Liver (tissue), 9 donors: Measurements from ENCODE around the gene DDX5. TPM values are rescaled to one million over a fixed set of nuclear protein-coding genes. Genes with fewer than 3 reads are reported as not detected.

Experiments
- DNase-seq: peaks from one replicate; pipeline ENCODE4 v3.0.0-alpha.2; 2017; ENCODE audit warnings: low spot score
- H3K27ac ChIP-seq, 2 donors: one replicate each; pipeline ENCODE4 v1.7.0; 2013; ENCODE audit warnings: inconsistent platforms in 2 of 2, low read length in 2 of 2, control low read depth in 1 of 2, low read depth in 1 of 2, mild to moderate bottlenecking in 1 of 2
- H3K27me3 ChIP-seq, 4 donors: one replicate each; pipeline versions ENCODE4 v1.6.1 to v1.7.0; 2013; ENCODE audit warnings: low read length in 3 of 4, inconsistent platforms in 1 of 4, mild to moderate bottlenecking in 1 of 4, moderate library complexity in 1 of 4; ENCODE audit not compliant: control insufficient read depth in 4 of 4, insufficient read depth in 4 of 4
- H3K36me3 ChIP-seq, 4 donors: one replicate each; pipeline versions ENCODE4 v1.6.1 to v1.7.0; 2013; ENCODE audit warnings: low read length in 3 of 4, mild to moderate bottlenecking in 3 of 4, low read depth in 1 of 4, moderate library complexity in 1 of 4; ENCODE audit not compliant: control insufficient read depth in 4 of 4, insufficient read depth in 3 of 4
- H3K4me1 ChIP-seq, 4 donors: one replicate each; pipeline versions ENCODE4 v1.6.1 to v1.7.0; 2013; ENCODE audit warnings: low read length in 3 of 4, mild to moderate bottlenecking in 3 of 4, moderate library complexity in 1 of 4; ENCODE audit not compliant: control insufficient read depth in 4 of 4, insufficient read depth in 4 of 4
- H3K4me3 ChIP-seq, 3 donors: one replicate each; pipeline versions ENCODE4 v1.6.1 to v1.7.0; 2013; ENCODE audit warnings: low read length in 3 of 3, control low read depth in 1 of 3, low read depth in 1 of 3, mild to moderate bottlenecking in 1 of 3
- H3K9ac ChIP-seq, 2 donors: one replicate each; pipeline ENCODE4 v1.7.0; 2013; ENCODE audit warnings: low read length in 2 of 2, mild to moderate bottlenecking in 2 of 2, moderate library complexity in 2 of 2, control low read depth in 1 of 2, low read depth in 1 of 2
- H3K9me3 ChIP-seq, 4 donors: one replicate each; pipeline versions ENCODE4 v1.6.1 to v1.7.0; 2013; ENCODE audit warnings: low read length in 3 of 4; ENCODE audit not compliant: control insufficient read depth in 4 of 4
- CTCF ChIP-seq: fragments of 150-350 bp; IDR thresholded peaks from 2 replicates; pipeline ENCODE4 v1.5.1; 2017; ENCODE audit warnings: improper control_type of control experiment, low read depth, low read length; ENCODE audit not compliant: missing input control
- EGR1 ChIP-seq, 2 donors: IDR thresholded peaks; 2 replicates each; pipeline ENCODE4 v1.6.1; 2016 to 2018; ENCODE audit warnings: antibody characterized with exemption in 2 of 2, low read depth in 2 of 2
- FOXA1 ChIP-seq: IDR thresholded peaks from 2 replicates; pipeline ENCODE4 v1.6.1; 2016; ENCODE audit warnings: antibody characterized with exemption
- FOXA2 ChIP-seq: IDR thresholded peaks from 2 replicates; pipeline ENCODE4 v1.6.1; 2016; ENCODE audit warnings: antibody characterized with exemption
- HNF4A ChIP-seq, 2 donors: conservative IDR thresholded peaks; 2 replicates each; pipeline ENCODE4 v1.6.1; 2016; ENCODE audit warnings: antibody characterized with exemption in 2 of 2, mild to moderate bottlenecking in 2 of 2
- RAD21 ChIP-seq, 2 donors: IDR thresholded peaks; 2 replicates each; pipeline ENCODE4 v1.6.1; 2016; ENCODE audit warnings: antibody characterized with exemption in 2 of 2, mild to moderate bottlenecking in 2 of 2
- REST ChIP-seq: IDR thresholded peaks from 2 replicates; pipeline ENCODE4 v1.6.1; 2016; ENCODE audit warnings: antibody characterized with exemption, mild to moderate bottlenecking
- RXRA ChIP-seq, 2 donors: IDR thresholded peaks; 2 replicates each; pipeline ENCODE4 v1.6.1; 2017 to 2018; ENCODE audit warnings: antibody characterized with exemption in 2 of 2, mild to moderate bottlenecking in 1 of 2
- SP1 ChIP-seq: IDR thresholded peaks from 2 replicates; pipeline ENCODE4 v1.6.1; 2018; ENCODE audit warnings: antibody characterized with exemption, mild to moderate bottlenecking
- TAF1 ChIP-seq: conservative IDR thresholded peaks from 2 replicates; pipeline ENCODE4 v1.6.1; 2016; ENCODE audit warnings: antibody characterized with exemption, mild to moderate bottlenecking
- YY1 ChIP-seq: IDR thresholded peaks from 2 replicates; pipeline ENCODE4 v1.6.1; 2016; ENCODE audit warnings: antibody characterized with exemption, mild to moderate bottlenecking
- WGBS: extraction: QIAGEN DNeasy Blood & Tissue Kit; methylation state at CpG from one replicate; pipeline ENCODE4 v1.1.7; 2013; 5-methylcytosine and 5-hydroxymethylcytosine counted together
- polyA plus RNA-seq, 2 donors: library from polyadenylated mRNA; stranded (reverse) in 1 of 2; unstranded in 1 of 2; fragments of 200-250 nt in 1 of 2; fragments of >200 nt in 1 of 2; fragmentation: Nextera tagmentation in 1 of 2; extraction: Ambion mirVana in 1 of 2; gene quantifications; one replicate each; pipeline versions ENCODE4 v1.2.1 to v1.2.3, GENCODE V29; 2013 to 2015
- total RNA-seq, 2 donors: library from RNA; depleted of rRNA; stranded (reverse); fragments of >200 nt; gene quantifications; one replicate each; pipeline ENCODE4 v1.2.3, GENCODE V29; 2014
- TF ChIP-seq, protein P1 (sequence below): IDR thresholded peaks from 2 replicates; pipeline ENCODE4 v1.6.1; 2016; ENCODE audit warnings: antibody characterized with exemption
- TF ChIP-seq, protein P2 (sequence below): IDR thresholded peaks from 2 replicates; pipeline ENCODE4 v1.6.1; 2016; ENCODE audit warnings: antibody characterized with exemption
- TF ChIP-seq, protein P3 (sequence below): IDR thresholded peaks from 2 replicates; pipeline ENCODE4 v1.6.1; 2016; ENCODE audit warnings: antibody characterized with exemption
- donor health status: healthy.
- donor health status: healthy.
- donor health status: healthy.
- donor health status: healthy.
- donor health status: healthy.

DDX5 gene
- total and polyA plus RNA-seq, 4 donors: 165 to 357 (median 289) TPM

DNA sequence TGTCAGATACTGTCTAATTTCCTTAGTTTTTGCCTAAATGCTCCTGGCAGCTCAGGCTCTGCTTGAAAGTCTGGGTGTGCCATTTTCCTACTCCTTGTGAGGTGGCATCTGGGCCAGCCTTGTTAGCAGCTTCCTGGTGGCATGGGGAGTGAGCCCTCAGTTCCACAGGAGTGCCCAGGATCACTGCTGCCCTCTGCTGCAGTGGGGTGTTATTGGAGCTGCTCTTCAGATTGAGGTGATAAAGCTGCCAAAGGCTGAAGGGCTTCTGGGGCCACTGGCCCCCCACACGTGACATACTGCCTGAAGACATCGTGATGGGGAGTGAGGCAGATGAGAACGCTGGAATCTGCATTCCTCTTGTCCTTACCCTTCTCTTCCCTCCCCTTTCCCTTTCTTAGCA, 28.1 kb upstream of the DDX5 start:
- H3K27ac ChIP-seq: no peak overlapping the region

DNA sequence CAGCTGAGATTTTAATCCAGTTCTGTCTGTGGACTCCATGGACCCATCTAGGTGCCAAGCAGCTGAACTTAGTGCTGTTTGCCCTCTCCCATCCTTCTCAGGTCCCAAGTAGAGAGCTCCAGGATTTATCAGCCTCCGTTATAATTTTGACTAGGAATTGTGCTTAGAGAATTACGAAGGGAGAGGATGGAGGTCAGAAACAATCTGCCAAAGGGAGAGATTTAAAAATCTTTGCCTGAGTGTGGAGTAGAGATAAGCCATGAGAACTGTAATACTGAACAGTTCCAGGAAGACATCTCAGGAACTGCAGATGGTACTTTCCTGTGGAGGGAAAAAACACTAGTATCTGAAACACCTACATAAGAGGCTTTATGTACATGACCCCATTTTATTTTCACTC, 27.7 kb upstream of the DDX5 start:
- peaks cover 23 to 88% (median 78%) of the 10 kb centered on the region in 4 donors for H3K36me3 ChIP-seq
- no peak overlapping the region for H3K4me3 ChIP-seq
- no peak overlapping the region for H3K9ac ChIP-seq
- H3K27ac ChIP-seq: no peak overlapping the region
- TF ChIP-seq, protein P1, sequence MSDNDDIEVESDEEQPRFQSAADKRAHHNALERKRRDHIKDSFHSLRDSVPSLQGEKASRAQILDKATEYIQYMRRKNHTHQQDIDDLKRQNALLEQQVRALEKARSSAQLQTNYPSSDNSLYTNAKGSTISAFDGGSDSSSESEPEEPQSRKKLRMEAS: no peak
- TF ChIP-seq TAF1 (no peak), HNF4A (conservative IDR thresholded peaks at IDR 0.05) (no peak), RXRA (IDR thresholded peaks at IDR 0.05) (no peak), EGR1 (IDR thresholded peaks at IDR 0.05; ENCODE audit: low read depth in 2 of 2) (no peak), REST (no peak), CTCF (no peak), SP1 (no peak), FOXA2 (no peak), FOXA1 (no peak), YY1 (no peak)
- TF ChIP-seq, protein P2, sequence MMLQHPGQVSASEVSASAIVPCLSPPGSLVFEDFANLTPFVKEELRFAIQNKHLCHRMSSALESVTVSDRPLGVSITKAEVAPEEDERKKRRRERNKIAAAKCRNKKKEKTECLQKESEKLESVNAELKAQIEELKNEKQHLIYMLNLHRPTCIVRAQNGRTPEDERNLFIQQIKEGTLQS: no peak
- TF ChIP-seq, protein P3, sequence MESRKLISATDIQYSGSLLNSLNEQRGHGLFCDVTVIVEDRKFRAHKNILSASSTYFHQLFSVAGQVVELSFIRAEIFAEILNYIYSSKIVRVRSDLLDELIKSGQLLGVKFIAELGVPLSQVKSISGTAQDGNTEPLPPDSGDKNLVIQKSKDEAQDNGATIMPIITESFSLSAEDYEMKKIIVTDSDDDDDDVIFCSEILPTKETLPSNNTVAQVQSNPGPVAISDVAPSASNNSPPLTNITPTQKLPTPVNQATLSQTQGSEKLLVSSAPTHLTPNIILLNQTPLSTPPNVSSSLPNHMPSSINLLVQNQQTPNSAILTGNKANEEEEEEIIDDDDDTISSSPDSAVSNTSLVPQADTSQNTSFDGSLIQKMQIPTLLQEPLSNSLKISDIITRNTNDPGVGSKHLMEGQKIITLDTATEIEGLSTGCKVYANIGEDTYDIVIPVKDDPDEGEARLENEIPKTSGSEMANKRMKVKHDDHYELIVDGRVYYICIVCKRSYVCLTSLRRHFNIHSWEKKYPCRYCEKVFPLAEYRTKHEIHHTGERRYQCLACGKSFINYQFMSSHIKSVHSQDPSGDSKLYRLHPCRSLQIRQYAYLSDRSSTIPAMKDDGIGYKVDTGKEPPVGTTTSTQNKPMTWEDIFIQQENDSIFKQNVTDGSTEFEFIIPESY: no peak
- 86% methylated on average over 2 of the region's 2 CpGs for WGBS
- no peaks in the 10 kb centered on the region for H3K9me3 ChIP-seq
- no peaks in the 10 kb centered on the region for H3K4me1 ChIP-seq
- H3K27me3 ChIP-seq: no peaks in the 10 kb centered on the region
- no peak for DNase-seq

More for the DNA sequence above, 28.1 kb upstream of the DDX5 start:
- no peak overlapping the region for H3K4me3 ChIP-seq
- no peak for DNase-seq
- no peaks in the 10 kb centered on the region for H3K27me3 ChIP-seq
- no peaks in the 10 kb centered on the region for H3K9me3 ChIP-seq
- peaks cover 21 to 87% (median 74%) of the 10 kb centered on the region in 4 donors for H3K36me3 ChIP-seq
- TF ChIP-seq, protein P3: no peak
- peak in 1 of 2 donors; percentile 51 for TF ChIP-seq RAD21 (IDR thresholded peaks at IDR 0.05)
- H3K4me1 ChIP-seq: no peaks in the 10 kb centered on the region
- WGBS: 94% methylated on average over 3 of the region's 3 CpGs
- no peak overlapping the region for H3K9ac ChIP-seq
